ENCODE measurements around the gene METTL1. TPM values are rescaled to one million over a fixed set of nuclear protein-coding genes. Genes with fewer than 3 reads are reported as not detected.

Gene METTL1
- total and polyA plus RNA-seq, 2 donors from 2014 or later = 23.4 to 69.4 TPM

- Histone ChIP-seq H3K4me3 (ENCODE audit: low read length in 3 of 3) (no peak overlapping the region), H3K9ac (ENCODE audit: low read length in 3 of 3) (no peak overlapping the region), H3K9me3 (ENCODE audit: control insufficient read depth in 2 of 3, insufficient read depth in 1 of 3, low read length in 3 of 3) (no peaks in the 10 kb centered on the region), H3K27me3 (ENCODE audit: control insufficient read depth, insufficient read depth, low read length) (peaks cover 31% of the 10 kb centered on the region), H3K27ac (ENCODE audit: low read depth in 2 of 2, low read length in 2 of 2) (no peak overlapping the region), H3K36me3 (ENCODE audit: control insufficient read depth in 2 of 3, insufficient read depth in 3 of 3, low read length in 3 of 3) (no peaks in the 10 kb centered on the region), H3K4me1 (ENCODE audit: control insufficient read depth in 2 of 3, insufficient read depth in 2 of 3, low read depth in 1 of 3, low read length in 3 of 3) (peaks cover 0 to 14% (median 2%) of the 10 kb centered on the region in 3 donors)
- TF ChIP-seq CTCF (IDR thresholded peaks at IDR 0.05; ENCODE audit: borderline replicate concordance, extremely low read depth, insufficient read depth) = no peak
- intact Hi-C loops (cut with DNase I) = no loop called here
- peak in 1 of 5 donors; percentile 13 for DNase-seq
- no peak for FAIRE-seq
Measured at GRCh38 chr12:57731411-57732080, 40.4 kb downstream of the METTL1 start.

GRCh38 chr12:57730336-57731067 is 41.4 kb downstream of the METTL1 start:
- H3K27me3 ChIP-seq (ENCODE audit: control insufficient read depth, insufficient read depth, low read length) = peaks cover 26% of the 10 kb centered on the region
- DNase-seq = peak in 1 of 5 donors; percentile 26
- TF ChIP-seq CTCF (IDR thresholded peaks at IDR 0.05; ENCODE audit: borderline replicate concordance, extremely low read depth, insufficient read depth) = no peak

GRCh38 chr12:57729321-57729844 is 42.5 kb downstream of the METTL1 start:
- FAIRE-seq = no peak

More at GRCh38 chr12:57730336-57731067, 41.4 kb downstream of the METTL1 start:
- intact Hi-C loops (cut with DNase I) = no loop called here
- no peaks in the 10 kb centered on the region for H3K36me3 ChIP-seq (ENCODE audit: control insufficient read depth in 2 of 3, insufficient read depth in 3 of 3, low read length in 3 of 3)
- FAIRE-seq = no peak
- no peaks in the 10 kb centered on the region for H3K9me3 ChIP-seq (ENCODE audit: control insufficient read depth in 2 of 3, insufficient read depth in 1 of 3, low read length in 3 of 3)
- H3K4me1 ChIP-seq (ENCODE audit: control insufficient read depth in 2 of 3, insufficient read depth in 2 of 3, low read depth in 1 of 3, low read length in 3 of 3) = peaks cover 0 to 12% (median 0%) of the 10 kb centered on the region in 3 donors
- no peak overlapping the region for H3K9ac ChIP-seq (ENCODE audit: low read length in 3 of 3)
- H3K27ac ChIP-seq (ENCODE audit: low read depth in 2 of 2, low read length in 2 of 2) = no peak overlapping the region
- H3K4me3 ChIP-seq (ENCODE audit: low read length in 3 of 3) = no peak overlapping the region

More at GRCh38 chr12:57729321-57729844, 42.5 kb downstream of the METTL1 start:
- Histone ChIP-seq H3K4me3 (ENCODE audit: low read length in 3 of 3) (no peak overlapping the region), H3K36me3 (ENCODE audit: control insufficient read depth in 2 of 3, insufficient read depth in 3 of 3, low read length in 3 of 3) (no peaks in the 10 kb centered on the region), H3K4me1 (ENCODE audit: control insufficient read depth in 2 of 3, insufficient read depth in 2 of 3, low read depth in 1 of 3, low read length in 3 of 3) (peaks cover 0 to 12% (median 0%) of the 10 kb centered on the region in 3 donors), H3K27me3 (ENCODE audit: control insufficient read depth, insufficient read depth, low read length) (peaks cover 14% of the 10 kb centered on the region), H3K9ac (ENCODE audit: low read length in 3 of 3) (no peak overlapping the region), H3K27ac (ENCODE audit: low read depth in 2 of 2, low read length in 2 of 2) (no peak overlapping the region), H3K9me3 (ENCODE audit: control insufficient read depth in 2 of 3, insufficient read depth in 1 of 3, low read length in 3 of 3) (no peaks in the 10 kb centered on the region)
- TF ChIP-seq CTCF (IDR thresholded peaks at IDR 0.05; ENCODE audit: borderline replicate concordance, extremely low read depth, insufficient read depth) = no peak
- peak in 1 of 5 donors; percentile 16 for DNase-seq
- intact Hi-C loops (cut with DNase I) = no loop called here
